H1 (cell line): Measurements from ENCODE around the gene RMC1. TPM values are rescaled to one million over a fixed set of nuclear protein-coding genes. Genes with fewer than 3 reads are reported as not detected.

Experiments
- CTCF ChIA-PET: fragments of 300-600 bp; sonication (Branson Sonifier 250); formaldehyde crosslinking; loops from one replicate; lab custom pipeline; 2021; ENCODE audit not compliant: partially characterized antibody; lab: Charles Lee
- POLR2A ChIA-PET: fragments of 300-600 bp; sonication (Branson Sonifier 250); formaldehyde crosslinking; loops from one replicate; lab custom pipeline; 2021; ENCODE audit warnings: inconsistent platforms; ENCODE audit not compliant: partially characterized antibody; lab: Charles Lee
- DNase-seq, 2 experiments: peaks; one replicate each; pipeline versions ENCODE4 v3.0.0 to v3.0.0-alpha.2; 2010 to 2022; ENCODE audit warnings: low spot score in 2 of 2, low read depth in 1 of 2, mixed read lengths in 1 of 2
- FAIRE-seq: peaks from 2 replicates; lab custom pipeline; 2011; peaks lifted over from hg19 to GRCh38; lab: Jason Lieb, UNC
- H2AFZ ChIP-seq: 2 replicates; pipeline ENCODE4 v1.8.1; 2012; ENCODE audit warnings: low read length, inconsistent platforms
- H2AK5ac ChIP-seq: 2 replicates; pipeline ENCODE4 v1.6.1; 2013; ENCODE audit warnings: low read depth, low read length
- H2BK120ac ChIP-seq: replicated peaks from 2 replicates; pipeline ENCODE3; 2013; ENCODE audit warnings: low read depth, low read length, inconsistent platforms
- H2BK12ac ChIP-seq: 2 replicates; pipeline ENCODE4 v1.6.1; 2013; ENCODE audit warnings: low read depth, low read length
- H2BK15ac ChIP-seq: 2 replicates; pipeline ENCODE4 v1.6.1; 2013; ENCODE audit warnings: low read length
- H2BK20ac ChIP-seq: 2 replicates; pipeline ENCODE4 v1.6.1; 2013; ENCODE audit warnings: low read length
- H2BK5ac ChIP-seq: 2 replicates; pipeline ENCODE4 v1.6.1; 2013; ENCODE audit warnings: low read depth, low read length
- H3K14ac ChIP-seq: 2 replicates; pipeline ENCODE4 v1.6.1; 2013; ENCODE audit warnings: inconsistent platforms; ENCODE audit not compliant: insufficient read length
- H3K18ac ChIP-seq: 2 replicates; pipeline ENCODE4 v1.6.1; 2013; ENCODE audit warnings: low read length; ENCODE audit errors: extremely low read depth
- H3K23ac ChIP-seq: 2 replicates; pipeline ENCODE4 v1.6.1; 2013; ENCODE audit warnings: inconsistent platforms; ENCODE audit not compliant: insufficient read length
- H3K23me2 ChIP-seq: 2 replicates; pipeline ENCODE4 v1.6.1; 2013; ENCODE audit warnings: low read depth, low read length
- H3K27ac ChIP-seq: 2 replicates; pipeline ENCODE4 v1.6.1; 2011; ENCODE audit warnings: low read depth, low read length, inconsistent platforms
- H3K27me3 ChIP-seq, 4 experiments: replicated peaks in 1 of 4; 1 replicate in 1 of 4; 2 replicates in 3 of 4; pipeline versions ENCODE4 v1.6.1 to v1.8.1; 2011 to 2013; ENCODE audit warnings: low read length in 3 of 4, mild to moderate bottlenecking in 3 of 4, inconsistent platforms in 2 of 4, mixed read lengths in 2 of 4, moderate library complexity in 1 of 4; ENCODE audit not compliant: control insufficient read depth in 3 of 4, insufficient read depth in 3 of 4; ENCODE audit errors: extremely low read depth in 1 of 4
- H3K36me3 ChIP-seq, 4 experiments: 2 replicates each; pipeline versions ENCODE4 v1.6.1 to v1.8.1; 2011 to 2013; ENCODE audit warnings: mild to moderate bottlenecking in 4 of 4, low read length in 3 of 4, moderate library complexity in 2 of 4, control low read depth in 1 of 4, inconsistent platforms in 1 of 4; ENCODE audit not compliant: insufficient read depth in 4 of 4, control insufficient read depth in 2 of 4
- H3K4ac ChIP-seq: replicated peaks from 2 replicates; pipeline ENCODE3; 2013; ENCODE audit warnings: low read length, low read depth, mixed read lengths, inconsistent platforms; ENCODE audit not compliant: insufficient read length
- H3K4me1 ChIP-seq, 4 experiments: replicated peaks in 1 of 4; 1 replicate in 1 of 4; 2 replicates in 3 of 4; pipeline versions ENCODE4 v1.6.1 to v1.8.1; 2011 to 2013; ENCODE audit warnings: low read length in 3 of 4, inconsistent platforms in 2 of 4, mixed read lengths in 1 of 4; ENCODE audit not compliant: insufficient read depth in 4 of 4, control insufficient read depth in 3 of 4
- H3K4me2 ChIP-seq, 2 experiments: 2 replicates each; pipeline versions ENCODE4 v1.6.1 to v1.8.1; 2011 to 2013; ENCODE audit warnings: low read depth in 2 of 2, low read length in 2 of 2, control low read depth in 1 of 2, inconsistent platforms in 1 of 2, mild to moderate bottlenecking in 1 of 2; ENCODE audit not compliant: insufficient read depth in 1 of 2
- H3K4me3 ChIP-seq, 4 experiments: fragments of 200-600, 300-600 bp in 1 of 4; sonication (generic), shearing (Covaris generic), sonication (Bioruptor Twin) in 1 of 4; 2 replicates each; pipeline versions ENCODE4 v1.5.1 to v1.8.1; 2011 to 2016; ENCODE audit warnings: low read length in 4 of 4, low read depth in 3 of 4, control low read depth in 2 of 4, inconsistent platforms in 2 of 4, mild to moderate bottlenecking in 2 of 4, mixed read lengths in 1 of 4, moderate library complexity in 1 of 4; ENCODE audit not compliant: insufficient read depth in 2 of 4; ENCODE audit errors: extremely low read depth in 1 of 4
- H3K56ac ChIP-seq: replicated peaks from 2 replicates; pipeline ENCODE3; 2013; ENCODE audit warnings: low read depth, mild to moderate bottlenecking, mixed read lengths, low read length, inconsistent platforms; ENCODE audit not compliant: insufficient read length
- H3K79me1 ChIP-seq: 2 replicates; pipeline ENCODE4 v1.6.1; 2013; ENCODE audit warnings: low read depth, low read length, control low read depth
- H3K79me2 ChIP-seq, 2 experiments: 2 replicates each; pipeline versions ENCODE4 v1.6.1 to v1.8.1; 2012 to 2013; ENCODE audit warnings: low read length in 2 of 2, mild to moderate bottlenecking in 2 of 2, inconsistent platforms in 1 of 2; ENCODE audit not compliant: insufficient read depth in 2 of 2, control insufficient read depth in 1 of 2
- H3K9ac ChIP-seq, 4 experiments: replicated peaks in 1 of 4; 1 replicate in 1 of 4; 2 replicates in 3 of 4; pipeline versions ENCODE4 v1.6.1 to v1.8.1; 2011 to 2013; ENCODE audit warnings: low read depth in 3 of 4, low read length in 3 of 4, control low read depth in 2 of 4, mild to moderate bottlenecking in 2 of 4, moderate library complexity in 2 of 4, inconsistent platforms in 1 of 4; ENCODE audit errors: extremely low read depth in 1 of 4
- H3K9me3 ChIP-seq, 2 experiments: 2 replicates each; pipeline versions ENCODE4 v1.6.1 to v1.8.1; 2012 to 2013; ENCODE audit warnings: mild to moderate bottlenecking in 2 of 2, moderate library complexity in 2 of 2, control low read depth in 1 of 2, inconsistent platforms in 1 of 2, low read depth in 1 of 2, low read length in 1 of 2, mixed read lengths in 1 of 2; ENCODE audit not compliant: insufficient read depth in 2 of 2
- H4K20me1 ChIP-seq, 2 experiments: replicated peaks in 1 of 2; 2 replicates each; pipeline versions ENCODE3 to v1.8.1; 2011 to 2013; ENCODE audit warnings: inconsistent platforms in 2 of 2, low read length in 2 of 2, mild to moderate bottlenecking in 1 of 2; ENCODE audit not compliant: insufficient read depth in 2 of 2, control insufficient read depth in 1 of 2
- H4K5ac ChIP-seq: 2 replicates; pipeline ENCODE4 v1.6.1; 2013; ENCODE audit warnings: low read length, low read depth, mixed read lengths, inconsistent platforms; ENCODE audit not compliant: insufficient read length
- H4K8ac ChIP-seq: 2 replicates; pipeline ENCODE4 v1.8.0; 2013; ENCODE audit warnings: mild to moderate bottlenecking, moderate library complexity, low read length, inconsistent platforms; ENCODE audit not compliant: insufficient read depth; ENCODE audit errors: extremely low read depth
- H4K91ac ChIP-seq: replicated peaks from 2 replicates; pipeline ENCODE3; 2013; ENCODE audit warnings: low read length, mixed read lengths, inconsistent platforms; ENCODE audit not compliant: insufficient read length
- EP300 ChIP-seq, 2 experiments: IDR thresholded peaks; 1 replicate in 1 of 2; 2 replicates in 1 of 2; pipeline ENCODE4 v1.6.1; 2011 to 2012; ENCODE audit warnings: low read depth in 2 of 2, low read length in 2 of 2, mild to moderate bottlenecking in 2 of 2, borderline replicate concordance in 1 of 2, inconsistent platforms in 1 of 2, moderate library complexity in 1 of 2
- JUN ChIP-seq: IDR thresholded peaks from 2 replicates; pipeline ENCODE4 v1.6.1; 2011; ENCODE audit warnings: low read depth, mild to moderate bottlenecking, improper control_type of control experiment, low read length
- SAP30 ChIP-seq: fragments of 300-600 bp; sonication (generic); IDR thresholded peaks from 2 replicates; pipeline ENCODE4 v1.7.1; 2012; ENCODE audit warnings: low read length, moderate library complexity, mild to moderate bottlenecking, inconsistent platforms; ENCODE audit not compliant: insufficient read depth, insufficient replicate concordance
- SRF ChIP-seq: IDR thresholded peaks from 2 replicates; pipeline ENCODE4 v1.6.1; 2011; ENCODE audit warnings: mild to moderate bottlenecking, low read depth, low read length, moderate library complexity
- WGBS, 2 experiments: shearing (Covaris generic) in 1 of 2; methylation state at CpG; one replicate each; pipeline versions ENCODE4 v1.1.6 to v1.1.7; 2013 to 2015; ENCODE audit warnings: low lambda C conversion rate in 2 of 2, mixed read lengths in 2 of 2, inconsistent platforms in 1 of 2, low coverage in 1 of 2, missing lambda C conversion rate in 1 of 2; ENCODE audit not compliant: insufficient replicate concordance in 2 of 2, insufficient coverage in 1 of 2, insufficient read length in 1 of 2; ENCODE audit errors: extremely low coverage in 1 of 2, missing lambda C conversion rate in 1 of 2; 5-methylcytosine and 5-hydroxymethylcytosine counted together
- polyA plus RNA-seq, 7 experiments: library from polyadenylated mRNA; depleted of rRNA in 3 of 7; stranded (reverse) in 5 of 7; unstranded in 2 of 7; fragments of >200 nt in 5 of 7; fragments of 200-250 nt in 2 of 7; gene quantifications; 1 replicate in 5 of 7; 2 replicates in 1 of 7; 4 replicates in 1 of 7; pipeline versions ENCODE4 v1.2.1 to v1.2.3, GENCODE V29; 2011 to 2013; ENCODE audit warnings: missing spikeins in 2 of 7, mixed read lengths in 2 of 7
- total RNA-seq: library from RNA; stranded (reverse); fragmentation: NEBNext Ultra II Directional; extraction: Animal tissue kit (Norgen Biotek cat#: 25700); gene quantifications from 2 replicates; pipeline ENCODE4 v1.2.1, GENCODE V29; 2021

Gene RMC1
- total and polyA plus RNA-seq, 2 of the 8 experiments (the other 6 are each of a cell fraction or from before 2014, with no cell fraction given), result 16.4 to 20.1 TPM

GRCh38 chr18:23521271-23521670 lies 18.0 kb downstream of the RMC1 start:
- WGBS, 2 experiments, result 89% methylated on average over 7 of the region's 7 CpGs; no CpG with 5 or more reads in 1 of the 2 experiments
- no peak for FAIRE-seq

More at GRCh38 chr18:23521271-23521670, 18.0 kb downstream of the RMC1 start:
- Histone ChIP-seq H3K36me3 (peaks cover 8 to 42% (median 30%) of the 10 kb centered on the region in 4 experiments), H2BK5ac (no peak overlapping the region), H3K4me3 (no peak overlapping the region), H2BK120ac (no peak overlapping the region), H4K20me1 (peaks cover 0 to 3% of the 10 kb centered on the region in 2 experiments), H4K91ac (no peak overlapping the region), H2AFZ (no peak overlapping the region), H4K5ac (no peak overlapping the region), H3K79me1 (no peaks in the 10 kb centered on the region), H3K18ac (no peak overlapping the region), H3K9ac (no peak overlapping the region), H2BK15ac (no peak overlapping the region), H3K27ac (no peak overlapping the region), H3K9me3 (no peaks in the 10 kb centered on the region), H3K23ac (no peak overlapping the region), H2BK20ac (no peak overlapping the region), H2AK5ac (no peak overlapping the region), H3K56ac (no peak overlapping the region), H3K4me2 (no peak overlapping the region), H4K8ac (no peak overlapping the region), H3K4ac (no peak overlapping the region), H2BK12ac (no peak overlapping the region), H3K27me3 (no peaks in the 10 kb centered on the region), H3K79me2 (no peaks in the 10 kb centered on the region), H3K14ac (no peak overlapping the region), H3K4me1 (no peaks in the 10 kb centered on the region), H3K23me2 (no peaks in the 10 kb centered on the region)
- no peak for TF ChIP-seq SAP30
- TF ChIP-seq JUN, result no peak
- no peak for TF ChIP-seq EP300 (IDR thresholded peaks at IDR 0.05; ENCODE audit: borderline replicate concordance in 1 of 2, low read depth in 2 of 2, low read length in 2 of 2)
- TF ChIP-seq SRF, result no peak
- ChIA-PET POLR2A (no interaction called here), CTCF (interaction anchor here (1.9 kb wide), 1 partner anchor 22 kb away, joined by 5 read pairs; no protein-coding TSS in a partner anchor)
- no peak for DNase-seq
